Measurements from ENCODE around the gene IPO11. TPM values are rescaled to one million over a fixed set of nuclear protein-coding genes. Genes with fewer than 3 reads are reported as not detected.
A peak's percentile ranks its signal among the peaks of the same experiment; 100 is the strongest.

IPO11 gene
- total RNA-seq, 1 donor from 2014 or later, result 66.9 TPM

- H3K27me3 Mint-ChIP-seq (ENCODE audit: insufficient read depth, low read depth), result peaks cover 10% of the 10 kb centered on the region
- Histone ChIP-seq H3K4me1 (peaks cover 15% of the 10 kb centered on the region), H2AFZ (replicated peaks) (no peak overlapping the region), H3K79me2 (ENCODE audit: low read depth) (peaks cover 61% of the 10 kb centered on the region), H3K4me2 (peak overlapping the region; percentile 88), H3K27ac (no peak overlapping the region), H3K9me3 (ENCODE audit: low read depth) (no peaks in the 10 kb centered on the region), H3K27me3 (no peaks in the 10 kb centered on the region), H3K4me3 (peak overlapping the region; percentile 93), H3F3A (ENCODE audit: low read depth) (no peaks in the 10 kb centered on the region), H3K9ac (peak overlapping the region; percentile 92), H4K20me1 (ENCODE audit: low read depth) (peaks cover 9% of the 10 kb centered on the region), H3K36me3 (no peaks in the 10 kb centered on the region)
- DNase-seq (ENCODE audit: low spot score), result no peak
- H3K4me3 Mint-ChIP-seq, result peak overlapping the region; percentile 91
- TF ChIP-seq EZH2phosphoT487 (IDR thresholded peaks at IDR 0.05) (no peak), CTCF (IDR thresholded peaks at IDR 0.05) (no peak), EZH2 (IDR thresholded peaks at IDR 0.05) (no peak)
- peaks cover 20% of the 10 kb centered on the region for H3K4me1 Mint-ChIP-seq
- no peak overlapping the region for H3K27ac Mint-ChIP-seq
- H3K36me3 Mint-ChIP-seq, result no peaks in the 10 kb centered on the region
- H3K9me3 Mint-ChIP-seq, result no peaks in the 10 kb centered on the region
These were observed 1.1 kb downstream of the IPO11 start for GRCh38 chr5:62413711-62414110.

GRCh38 chr5:62418462-62419076 is 6.0 kb downstream of the IPO11 start:
- Mint-ChIP-seq H3K27me3 (ENCODE audit: insufficient read depth, low read depth) (peaks cover 2% of the 10 kb centered on the region), H3K4me1 (peaks cover 9% of the 10 kb centered on the region), H3K4me3 (no peak overlapping the region), H3K36me3 (peaks cover 2% of the 10 kb centered on the region), H3K27ac (no peak overlapping the region), H3K9me3 (no peaks in the 10 kb centered on the region)
- Histone ChIP-seq H3K9me3 (ENCODE audit: low read depth) (no peaks in the 10 kb centered on the region), H3K79me2 (ENCODE audit: low read depth) (peaks cover 100% of the 10 kb centered on the region), H3K36me3 (no peaks in the 10 kb centered on the region), H3K4me2 (no peak overlapping the region), H3K27me3 (no peaks in the 10 kb centered on the region), H3K4me1 (peaks cover 9% of the 10 kb centered on the region), H2AFZ (replicated peaks) (no peak overlapping the region), H3F3A (ENCODE audit: low read depth) (no peaks in the 10 kb centered on the region), H4K20me1 (ENCODE audit: low read depth) (peaks cover 9% of the 10 kb centered on the region), H3K27ac (no peak overlapping the region), H3K9ac (no peak overlapping the region), H3K4me3 (no peak overlapping the region)
- no peak for DNase-seq (ENCODE audit: low spot score)
- TF ChIP-seq EZH2phosphoT487 (IDR thresholded peaks at IDR 0.05) (no peak), CTCF (IDR thresholded peaks at IDR 0.05) (no peak), EZH2 (IDR thresholded peaks at IDR 0.05) (no peak)

GRCh38 chr5:62419609-62420008 is 7.0 kb downstream of the IPO11 start:
- Histone ChIP-seq H2AFZ (replicated peaks) (no peak overlapping the region), H4K20me1 (ENCODE audit: low read depth) (peaks cover 9% of the 10 kb centered on the region), H3K4me1 (no peaks in the 10 kb centered on the region), H3K27me3 (no peaks in the 10 kb centered on the region), H3K4me3 (no peak overlapping the region), H3F3A (ENCODE audit: low read depth) (no peaks in the 10 kb centered on the region), H3K9me3 (ENCODE audit: low read depth) (no peaks in the 10 kb centered on the region), H3K9ac (no peak overlapping the region), H3K4me2 (no peak overlapping the region), H3K79me2 (ENCODE audit: low read depth) (peaks cover 100% of the 10 kb centered on the region), H3K36me3 (no peaks in the 10 kb centered on the region), H3K27ac (no peak overlapping the region)
- peaks cover 2% of the 10 kb centered on the region for H3K27me3 Mint-ChIP-seq (ENCODE audit: insufficient read depth, low read depth)
- H3K4me1 Mint-ChIP-seq, result no peaks in the 10 kb centered on the region
- DNase-seq (ENCODE audit: low spot score), result no peak
- H3K36me3 Mint-ChIP-seq, result peaks cover 2% of the 10 kb centered on the region
- H3K9me3 Mint-ChIP-seq, result no peaks in the 10 kb centered on the region
- no peak overlapping the region for H3K27ac Mint-ChIP-seq
- no peak for TF ChIP-seq CTCF (IDR thresholded peaks at IDR 0.05)
- TF ChIP-seq EZH2phosphoT487 (IDR thresholded peaks at IDR 0.05), result no peak
- TF ChIP-seq EZH2 (IDR thresholded peaks at IDR 0.05), result no peak
- H3K4me3 Mint-ChIP-seq, result no peak overlapping the region
